ENCODE results near the gene MAST2.
"Not testable (repeated sequence)": the region's sequence is repeated elsewhere in the genome, so short reads cannot be mapped to it uniquely, and the experiment has no call there.

The MAST2 gene

DNA sequence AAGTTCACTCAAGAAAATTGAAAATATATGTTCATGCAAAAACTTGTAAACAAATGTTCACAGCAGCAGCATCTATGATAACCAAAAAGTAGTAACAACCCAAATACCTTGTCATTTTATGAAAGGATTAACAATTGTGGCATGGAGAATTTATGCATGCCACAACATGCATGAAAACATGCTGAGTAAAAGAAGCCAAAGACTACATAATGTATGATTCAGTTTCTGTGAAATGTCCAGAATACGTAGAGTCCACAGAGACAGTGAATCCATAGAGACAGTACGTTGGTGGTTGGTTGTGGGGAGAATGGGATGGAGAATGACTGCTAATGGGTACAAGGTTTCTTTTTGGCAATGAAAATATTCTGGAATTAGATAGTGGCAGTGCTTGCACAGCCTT is 148.7 kb downstream of the MAST2 start:
- DNase-seq, result no peak

DNA sequence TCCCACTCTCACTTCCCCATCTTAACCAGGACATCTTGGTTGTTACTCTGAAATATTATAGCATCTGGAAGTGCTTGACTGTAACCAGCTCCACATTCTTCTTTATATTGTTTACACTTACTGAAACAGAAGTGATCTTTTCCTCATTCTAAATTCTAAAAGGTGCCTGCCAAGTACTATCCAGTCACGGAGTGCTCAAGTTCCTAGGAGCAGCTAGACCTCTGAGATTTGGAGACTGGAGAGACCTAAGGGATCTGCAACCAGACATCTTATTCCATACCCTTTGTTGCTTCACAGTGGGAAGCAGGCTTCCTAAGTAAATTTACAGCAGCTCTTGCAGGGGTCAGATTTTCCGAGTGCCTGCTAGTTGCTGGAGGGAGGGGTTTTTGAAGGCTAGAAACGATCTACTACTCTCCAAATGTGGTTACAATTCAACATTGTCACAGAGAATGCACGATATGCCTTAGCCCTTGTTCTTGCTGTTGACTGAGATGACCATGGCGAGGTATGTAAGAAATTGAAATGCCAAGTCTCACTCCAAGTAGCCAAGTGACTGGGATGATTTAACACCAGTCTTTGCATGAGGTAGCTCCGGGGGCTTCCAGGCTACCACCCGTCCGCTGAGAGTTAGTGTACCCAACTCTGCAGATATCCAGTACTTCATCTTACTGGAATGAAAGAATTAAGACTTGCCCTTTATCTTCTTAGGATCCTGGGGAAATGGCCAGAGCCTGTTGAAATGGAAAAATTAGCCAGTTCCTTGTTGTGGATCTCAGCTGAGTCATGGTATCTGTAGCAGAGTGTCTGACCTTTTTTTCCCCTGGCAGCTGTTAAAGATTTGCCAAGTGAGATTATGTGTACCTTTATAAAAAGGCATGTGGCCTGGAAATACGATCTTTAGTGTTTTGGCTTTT is 150.8 kb downstream of the MAST2 start:
- no peak for DNase-seq

DNA sequence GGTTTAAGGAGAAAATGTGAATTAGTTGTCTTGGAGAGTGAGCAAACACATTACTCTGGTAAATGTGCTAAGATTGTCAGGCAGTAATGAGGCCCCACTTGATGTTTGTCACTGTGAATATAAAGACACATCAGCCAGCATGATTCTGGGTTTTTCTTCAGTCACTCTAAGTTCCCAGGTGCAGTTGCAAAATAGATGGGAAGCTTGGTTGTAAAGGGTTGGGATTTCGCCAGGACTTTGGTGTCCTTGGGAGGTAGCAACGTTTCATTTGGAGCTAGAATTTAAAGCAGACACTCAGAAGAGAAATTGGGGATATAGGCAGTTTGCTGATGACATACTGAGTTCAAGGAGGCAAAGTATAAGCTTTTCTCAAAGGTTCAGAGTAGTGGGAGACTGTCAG is 154.3 kb downstream of the MAST2 start:
- no peak for DNase-seq

DNA sequence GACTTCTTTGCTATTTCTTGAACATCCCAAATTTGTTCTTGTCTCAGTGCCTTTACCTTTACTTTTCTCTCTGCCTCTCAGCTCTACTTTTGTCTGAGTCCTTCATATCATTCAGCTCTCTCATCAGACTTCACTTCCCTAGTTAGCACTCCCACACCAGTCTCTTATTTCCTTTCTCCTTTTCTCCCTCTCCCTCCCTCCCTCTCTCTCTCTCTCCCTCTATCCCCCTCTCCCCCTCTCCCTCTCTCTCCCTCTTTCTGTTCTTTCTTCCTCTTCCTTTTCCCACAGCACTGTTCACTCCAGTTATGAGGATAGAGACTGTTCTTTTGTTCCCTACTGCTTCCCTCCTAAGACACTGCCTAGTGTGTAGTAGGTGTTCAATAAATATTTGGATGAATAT is 154.9 kb downstream of the MAST2 start:
- no peak for DNase-seq

DNA sequence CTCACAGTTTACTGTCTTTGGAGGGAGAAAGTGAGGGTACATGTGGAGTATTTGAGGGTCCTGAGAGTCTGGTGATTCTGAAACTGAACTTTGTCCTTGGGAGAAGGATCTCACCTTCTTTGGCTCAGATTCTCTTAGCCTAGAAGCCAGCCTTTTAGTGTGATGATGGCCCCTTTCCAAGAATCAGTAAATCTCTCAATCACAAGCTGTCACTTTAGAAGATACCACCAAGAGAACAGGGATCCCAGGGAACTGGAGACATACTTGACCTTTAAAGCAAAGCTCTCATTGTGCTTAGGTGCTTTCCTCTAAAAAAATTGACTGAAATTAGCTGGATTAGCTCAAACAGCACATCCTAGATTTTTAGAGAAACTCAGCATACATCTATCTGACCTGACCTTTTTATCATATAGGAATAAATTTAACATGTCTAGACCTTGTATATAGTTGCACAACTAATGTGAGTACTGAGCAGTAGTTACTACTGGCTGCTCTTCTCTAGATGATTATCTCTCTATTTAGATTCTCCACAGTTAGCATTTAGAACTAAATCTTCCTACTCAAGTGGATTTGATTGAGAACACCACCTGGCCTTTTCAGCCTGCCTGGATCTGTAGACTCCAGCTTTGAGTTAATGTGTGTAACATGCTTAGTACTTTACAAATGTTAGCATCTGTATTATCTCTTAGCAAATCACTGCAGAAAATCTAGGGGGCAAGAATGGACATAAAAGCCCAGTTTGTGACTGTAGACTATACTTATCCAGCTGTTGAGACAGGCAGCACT is 157.7 kb downstream of the MAST2 start:
- DNase-seq, result no peak

DNA sequence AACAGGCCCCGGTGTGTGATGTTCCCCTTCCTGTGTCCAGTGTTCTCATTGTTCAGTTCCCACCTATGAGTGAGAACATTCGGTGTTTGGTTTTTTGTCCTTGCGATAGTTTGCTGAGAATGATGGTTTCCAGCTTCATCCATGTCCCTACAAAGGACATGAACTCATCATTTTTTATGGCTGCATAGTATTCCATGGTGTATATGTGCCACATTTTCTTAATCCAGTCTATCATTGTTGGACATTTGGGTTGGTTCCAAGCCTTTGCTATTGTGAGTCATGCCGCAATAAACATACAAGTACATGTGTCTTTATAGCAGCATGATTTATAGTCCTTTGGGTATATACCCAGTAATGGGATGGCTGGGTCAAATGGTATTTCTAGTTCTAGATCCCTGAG is 158.5 kb downstream of the MAST2 start:
- not testable (repeated sequence) for DNase-seq

DNA sequence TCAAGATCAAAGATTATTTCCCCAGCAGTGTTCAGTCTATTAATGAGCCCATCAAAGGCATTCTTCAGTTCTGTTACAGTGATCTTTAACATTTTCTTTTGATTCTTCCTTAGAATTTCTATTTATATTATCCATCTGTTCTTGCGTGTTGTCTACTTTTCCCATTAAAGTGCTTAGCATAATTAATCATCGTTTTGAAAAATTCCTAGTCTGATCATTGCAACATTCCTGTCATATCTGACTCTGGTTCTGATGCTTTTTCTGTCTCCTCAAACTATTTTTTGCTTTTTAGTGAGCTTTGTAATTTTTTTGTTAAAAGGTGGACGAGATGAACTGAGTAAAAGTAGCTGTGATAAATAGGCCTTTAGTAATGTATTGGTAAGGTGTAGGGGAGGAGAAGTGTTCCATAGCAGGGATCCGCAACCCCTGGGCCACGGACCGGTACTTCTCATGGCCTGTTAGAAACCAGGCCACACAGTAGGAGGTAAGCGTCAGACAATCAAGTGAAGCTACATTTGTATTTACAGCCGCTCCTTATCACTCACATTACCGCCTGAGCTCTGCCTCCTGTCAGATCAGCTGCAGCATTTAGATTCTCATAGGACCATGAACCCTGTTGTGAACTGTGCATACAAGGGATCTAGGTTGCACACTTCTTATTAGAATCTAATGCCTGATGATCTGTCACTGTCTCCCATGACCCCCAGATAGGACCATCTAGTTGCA is 165.7 kb downstream of the MAST2 start:
- no peak for DNase-seq

DNA sequence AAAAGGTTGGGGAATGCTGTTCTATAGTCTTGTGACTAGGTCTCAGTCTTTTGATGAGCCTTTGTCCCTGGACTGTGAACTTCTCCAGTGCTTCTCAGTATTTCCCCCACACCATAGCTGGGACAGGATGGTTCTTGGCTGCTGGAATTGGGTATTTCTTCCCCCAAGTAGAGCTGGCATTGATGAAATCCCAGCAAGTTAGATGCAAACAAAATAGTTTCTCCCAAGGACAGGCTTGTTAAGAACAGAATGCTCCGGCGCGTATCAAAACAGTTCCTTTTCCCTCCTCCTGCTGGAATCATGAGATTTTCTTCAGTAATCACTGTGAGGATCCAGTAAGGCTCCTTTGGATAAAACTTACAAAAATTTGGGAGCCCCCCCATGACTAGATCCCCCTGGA is 166.5 kb downstream of the MAST2 start:
- DNase-seq, result no peak

DNA sequence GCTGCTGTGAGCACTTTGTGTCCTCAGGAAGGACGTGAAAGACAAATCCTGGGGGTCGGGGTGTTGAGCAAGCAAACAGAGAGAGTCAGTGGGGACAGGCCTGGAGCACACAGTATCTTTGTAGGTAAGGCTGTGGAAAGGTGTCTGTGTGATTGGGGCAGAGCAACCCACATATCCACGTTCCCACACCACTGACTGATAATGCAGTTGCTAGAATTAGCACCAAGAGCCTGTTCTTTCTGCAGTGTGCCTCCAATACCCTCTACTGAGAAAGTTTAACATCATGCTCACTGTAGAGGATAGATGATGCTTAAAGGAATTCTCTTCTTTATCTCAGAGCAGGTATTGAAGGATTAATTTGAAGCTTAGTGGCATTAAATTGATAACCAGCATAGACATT is 167.9 kb downstream of the MAST2 start:
- no peak for DNase-seq

DNA sequence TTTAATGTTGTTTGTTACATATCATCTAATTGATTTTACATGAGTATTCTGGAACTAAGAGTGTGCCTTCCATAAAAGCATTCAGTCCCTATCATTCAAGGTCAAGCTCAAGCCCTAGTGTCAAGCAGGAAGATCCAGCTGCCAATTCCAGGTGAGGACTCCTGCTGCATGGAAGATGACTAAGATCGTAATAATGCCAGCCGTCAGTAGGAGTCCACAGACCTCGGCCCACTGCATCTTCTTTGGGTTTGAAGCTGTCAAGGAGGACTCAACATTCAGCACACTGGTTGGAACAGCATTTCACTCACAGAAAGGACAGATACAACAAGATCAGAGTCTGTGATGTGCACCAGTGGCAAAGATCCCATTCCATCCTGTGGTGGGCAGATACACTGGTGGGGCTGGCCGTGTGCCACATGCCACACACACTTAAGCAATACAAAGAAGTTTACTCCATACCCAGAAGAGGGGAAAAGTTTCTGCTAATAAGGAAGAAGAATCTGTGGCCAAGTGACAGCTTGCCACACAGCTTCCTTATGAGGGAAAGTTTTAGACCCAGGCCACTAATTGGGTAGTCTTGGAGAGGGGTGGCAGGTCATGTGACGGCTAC is 168.6 kb downstream of the MAST2 start:
- no peak for DNase-seq

DNA sequence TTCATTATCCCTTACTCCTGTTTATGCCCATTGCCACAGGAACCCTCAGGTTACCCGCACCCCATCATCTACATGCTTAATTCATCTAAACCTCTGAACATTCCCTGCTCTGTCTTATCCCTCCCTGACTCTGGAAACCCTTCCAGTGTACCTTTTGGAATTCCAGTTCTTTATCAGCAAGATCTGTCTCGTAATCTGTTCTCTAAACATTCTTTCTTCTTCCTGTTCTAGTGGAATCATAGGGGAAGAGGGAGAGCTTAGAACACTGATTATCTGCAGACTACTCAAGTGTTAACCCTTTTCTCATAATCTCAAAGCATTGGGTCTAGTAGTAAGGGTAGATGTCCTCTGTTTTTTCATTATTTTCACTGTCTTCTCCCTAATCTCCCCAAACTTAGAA is 169.2 kb downstream of the MAST2 start:
- DNase-seq, result no peak

DNA sequence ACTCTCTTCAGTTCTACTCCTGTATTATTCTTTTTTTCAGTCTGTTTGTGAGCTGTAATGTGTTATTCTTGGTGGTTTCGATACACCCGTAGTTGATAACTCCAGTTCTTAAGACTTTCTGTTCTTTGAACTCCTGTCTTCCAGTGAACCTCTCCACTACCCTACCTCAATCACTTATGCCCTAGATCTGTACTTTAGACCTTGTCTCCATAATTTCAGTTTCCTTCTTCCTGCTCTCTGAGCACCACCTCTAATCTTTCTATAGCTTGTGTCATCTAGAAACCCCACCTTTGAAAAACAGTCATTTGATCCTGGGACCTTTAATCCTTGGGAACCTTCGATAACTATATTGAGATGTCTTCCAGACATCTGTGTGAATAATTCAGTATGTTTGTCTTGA is 169.7 kb downstream of the MAST2 start:
- no peak for DNase-seq

DNA sequence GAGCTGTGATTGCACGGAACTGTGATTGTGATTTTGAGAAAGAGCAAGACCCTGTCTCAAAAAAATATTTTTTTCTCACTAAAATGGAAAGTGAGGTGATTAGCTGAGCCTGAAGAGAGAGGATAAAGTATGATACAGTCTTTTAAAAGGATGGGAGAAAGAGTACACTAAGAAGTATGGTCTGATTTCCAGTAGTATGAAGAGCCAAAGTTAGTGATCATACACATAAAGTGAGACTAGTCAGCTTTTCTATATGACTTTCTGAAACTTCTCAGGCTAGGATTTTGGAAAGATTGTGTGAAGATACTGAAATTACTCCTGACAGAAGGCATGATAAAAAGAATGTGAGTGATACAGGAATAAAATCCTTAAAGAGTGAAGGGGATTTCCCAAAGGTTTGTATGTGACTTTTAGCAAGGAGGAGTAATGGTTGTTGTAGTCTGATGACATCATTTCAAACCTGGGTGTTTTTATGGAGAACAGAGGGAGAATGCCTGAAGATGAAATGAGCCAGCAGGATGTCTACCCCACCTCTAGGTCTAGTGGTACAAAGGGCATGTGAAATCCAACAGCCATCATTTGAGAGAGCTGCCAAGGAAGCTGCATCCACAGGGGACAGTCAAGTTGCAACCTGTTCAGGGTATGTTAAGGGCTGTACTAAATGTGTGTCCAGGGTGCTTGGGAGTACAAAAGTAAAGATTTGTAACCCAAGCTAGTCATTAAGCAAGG is 171.3 kb downstream of the MAST2 start:
- DNase-seq, result no peak

DNA sequence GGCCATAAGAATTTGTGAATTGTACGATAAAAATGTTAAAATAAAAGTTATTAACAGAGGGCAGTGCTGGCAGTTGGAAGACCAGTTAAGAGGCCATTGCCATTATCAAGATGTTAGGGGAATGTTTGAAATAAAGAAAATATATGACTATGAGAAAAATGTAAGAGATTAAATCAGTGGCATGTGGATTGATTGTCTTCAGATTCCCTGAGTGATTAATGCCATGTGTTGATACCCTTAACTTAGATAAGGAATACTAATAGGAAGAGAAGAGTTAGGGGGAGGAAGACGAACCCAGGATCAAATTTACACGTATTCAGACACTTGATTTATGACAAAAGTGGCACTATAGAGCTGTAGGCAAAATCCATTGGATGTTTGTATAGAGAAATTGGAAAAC is 173.2 kb downstream of the MAST2 start:
- DNase-seq, result no peak

DNA sequence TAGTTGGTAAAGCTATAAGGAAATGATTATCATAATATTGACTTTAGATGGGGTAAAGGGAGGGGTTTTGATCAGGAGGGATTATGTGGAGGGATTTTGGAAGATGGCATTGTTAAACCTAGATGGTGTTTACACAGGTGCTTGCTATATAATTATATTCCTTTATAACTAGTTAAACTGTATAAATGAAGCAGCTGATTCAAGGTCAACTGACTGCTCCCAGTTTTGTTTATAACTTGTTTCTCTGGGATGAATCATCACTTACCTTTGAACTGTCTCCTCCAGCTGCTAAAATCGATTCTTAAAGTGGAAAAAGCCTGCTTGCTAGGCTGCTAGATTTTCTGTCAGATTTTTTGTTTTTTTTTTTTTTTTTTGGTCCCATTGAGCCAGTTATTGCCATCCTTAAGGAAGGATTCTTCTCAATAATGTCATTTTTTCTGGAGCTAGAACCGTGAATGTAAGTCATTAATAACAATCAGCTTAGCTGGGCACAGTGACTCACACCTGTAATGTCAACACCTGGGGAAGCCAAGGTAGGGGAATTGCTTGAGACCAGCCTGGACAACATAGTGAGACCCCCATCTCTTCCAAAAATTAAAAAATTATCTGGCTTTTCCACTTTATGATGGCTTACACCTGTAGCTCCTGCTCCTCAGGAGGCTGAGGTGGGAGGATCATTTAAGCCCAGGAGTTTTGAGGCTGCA is 175.8 kb downstream of the MAST2 start:
- DNase-seq, result no peak

DNA sequence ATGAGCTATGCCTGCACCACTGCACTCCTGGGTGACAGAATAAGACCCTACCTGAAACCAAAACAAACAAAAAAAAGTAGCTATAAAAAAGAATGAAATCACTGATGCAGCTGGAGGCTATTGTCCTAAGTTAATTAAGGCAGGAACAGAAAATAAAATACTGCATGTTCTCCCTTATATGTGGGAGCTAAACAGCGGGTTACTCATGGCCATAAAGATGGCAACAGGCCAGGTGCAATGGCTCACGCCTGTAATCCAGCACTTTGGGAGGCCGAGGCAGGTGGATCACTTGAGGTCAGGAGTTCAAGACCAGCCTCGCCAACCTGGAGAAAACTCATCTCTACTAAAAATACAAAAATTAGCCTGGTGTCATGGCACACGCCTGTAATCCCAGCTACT is 176.4 kb downstream of the MAST2 start:
- DNase-seq, result no peak

DNA sequence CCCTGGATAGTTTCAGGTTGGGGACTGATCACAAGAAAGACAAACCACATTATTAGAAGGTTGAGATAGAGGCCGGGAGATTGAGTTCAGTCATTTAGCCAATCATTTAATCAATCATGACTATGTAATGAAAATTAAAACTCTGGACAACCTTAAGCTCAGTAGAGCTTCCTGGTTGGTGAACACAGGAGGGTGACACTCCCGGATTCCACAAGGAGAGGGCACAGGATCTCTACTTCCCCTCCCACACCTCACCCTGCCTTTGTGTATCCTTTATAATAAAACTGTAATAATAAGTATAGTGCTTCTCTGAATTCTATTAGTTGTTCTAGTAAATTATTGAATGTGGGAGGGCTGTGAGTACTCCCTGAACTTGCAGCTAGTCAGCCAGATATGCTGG is 178.9 kb downstream of the MAST2 start:
- no peak for DNase-seq

DNA sequence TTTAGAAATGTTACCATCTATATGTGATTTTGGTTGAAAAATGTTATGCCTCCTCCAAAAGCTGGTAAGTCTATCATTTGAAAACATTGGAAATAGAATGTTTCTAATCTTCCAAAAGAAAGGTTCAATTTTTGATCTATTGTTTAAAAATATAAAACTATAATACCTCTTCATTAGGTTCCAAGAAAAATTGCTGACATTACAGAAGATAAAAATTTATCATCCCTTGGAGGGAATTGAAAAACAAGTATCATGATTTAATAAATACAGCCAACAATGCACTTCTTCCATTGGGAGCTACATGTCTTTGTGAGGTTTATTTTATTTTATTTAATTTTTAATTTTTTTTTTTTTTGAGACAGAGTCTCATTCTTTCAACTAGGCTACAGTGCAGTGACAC is 180.6 kb downstream of the MAST2 start:
- no peak for DNase-seq

DNA sequence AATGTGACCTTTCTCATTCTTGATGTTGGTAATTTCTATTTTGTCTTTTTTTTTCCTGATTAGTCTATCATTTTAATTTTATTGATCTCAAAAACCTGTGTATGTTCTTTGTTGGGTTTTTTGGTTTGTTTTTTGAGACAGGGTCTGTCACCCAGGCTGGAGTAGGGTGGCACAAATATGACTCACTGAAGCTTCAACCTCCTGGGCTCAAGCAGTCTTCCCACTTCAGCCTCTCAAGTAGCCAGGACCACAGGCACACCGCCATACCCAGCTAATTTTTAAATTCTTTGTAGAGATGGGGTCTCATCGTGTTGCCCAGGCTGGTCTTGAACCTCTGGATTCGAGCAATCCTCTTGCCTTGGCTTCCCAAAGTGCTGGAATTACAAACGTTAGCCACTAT is 183.8 kb downstream of the MAST2 start:
- DNase-seq, result no peak

DNA sequence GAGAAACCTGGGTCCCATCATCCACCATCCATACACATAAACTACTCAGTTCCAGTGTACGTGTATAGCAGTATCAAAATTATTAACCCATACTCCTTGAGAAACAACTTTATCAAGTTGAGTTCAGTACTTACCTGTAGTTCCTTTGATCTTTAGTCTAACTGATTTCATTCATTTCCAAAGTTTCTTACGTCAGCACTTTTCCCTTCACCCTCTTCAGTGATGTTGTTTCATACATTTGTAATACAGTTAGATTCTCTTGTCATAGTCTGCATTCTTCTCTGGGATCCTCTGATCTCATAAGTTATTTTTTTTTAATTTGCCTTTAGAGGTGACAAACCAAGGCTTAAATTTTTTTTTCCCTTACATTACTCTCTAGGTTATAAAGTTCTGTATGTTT is 185.8 kb downstream of the MAST2 start:
- no peak for DNase-seq

DNA sequence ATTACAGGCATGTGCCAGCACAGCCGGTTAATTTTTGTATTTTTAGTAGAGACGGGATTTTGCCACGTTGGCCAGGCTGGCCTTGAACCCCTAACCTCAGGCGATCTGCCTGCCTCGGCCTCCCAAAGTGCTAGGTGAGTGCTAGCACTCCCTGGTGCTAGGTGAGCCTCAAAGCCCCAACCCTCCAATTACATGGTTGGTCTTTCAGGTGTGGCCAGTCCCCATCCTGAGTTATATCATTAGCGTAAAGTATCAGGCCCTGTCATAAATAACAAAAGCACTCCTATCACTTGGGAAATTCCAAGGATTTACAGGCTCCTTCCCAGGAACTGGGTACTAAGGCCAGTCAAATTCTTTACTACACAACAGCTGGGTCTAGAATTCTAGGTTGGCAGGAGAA is 191.0 kb downstream of the MAST2 start:
- DNase-seq, result no peak

DNA sequence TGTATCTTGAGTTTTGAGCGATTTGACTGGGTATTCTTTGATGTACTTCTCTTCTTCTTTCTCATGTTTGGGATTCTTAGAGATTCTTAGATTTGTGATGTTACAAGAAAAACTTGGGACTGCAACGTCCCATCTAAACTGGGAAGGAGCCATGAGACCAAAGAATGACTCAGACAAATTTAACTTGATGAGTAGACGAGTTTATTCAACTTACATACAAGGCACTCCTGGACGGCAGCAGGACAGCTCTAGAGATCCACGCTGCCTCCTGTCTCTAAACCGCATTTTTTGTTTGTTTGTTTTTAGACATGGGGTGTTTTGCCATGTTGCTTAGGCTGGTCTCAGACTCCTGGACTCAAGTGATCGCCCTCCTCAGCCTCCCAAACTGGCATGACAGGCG is 191.9 kb downstream of the MAST2 start:
- no peak for DNase-seq

Measured in activated CD4-positive, alpha-beta T cell treated with anti-CD3 and anti-CD28 coated beads for 1 hour (primary cell).